WTC11 (cell line): ENCODE measurements around the gene CCDC12. TPM values are rescaled to one million over a fixed set of nuclear protein-coding genes. Genes with fewer than 3 reads are reported as not detected.

Experiments
- ATAC-seq: fragments of 200-7000 bp; cut with Tn5 transposase; 2 replicates; pipeline ENCODE4 v1.10.0; 2021; ENCODE audit warnings: mild to moderate bottlenecking, moderate library complexity
- CTCF ChIA-PET: fragments of 300-600 bp; sonication (Branson Sonifier 250); formaldehyde crosslinking; loops from one replicate; lab custom pipeline; 2021; ENCODE audit warnings: antibody characterized with exemption; lab: Charles Lee
- POLR2A ChIA-PET: fragments of 350-600 bp; sonication (Branson Sonifier 250); formaldehyde crosslinking; loops from one replicate; lab custom pipeline; 2021; ENCODE audit warnings: antibody characterized with exemption; lab: Charles Lee
- DNase-seq: peaks from one replicate; pipeline ENCODE4 v3.0.0; 2021; ENCODE audit warnings: low spot score
- H3K27ac Mint-ChIP-seq: 2 replicates; pipeline ENCODE4 v1.8.0; 2021; ENCODE audit warnings: mixed read lengths
- H3K27me3 Mint-ChIP-seq: 2 replicates; pipeline ENCODE4 v1.8.0; 2021; ENCODE audit warnings: low read depth, mild to moderate bottlenecking, moderate library complexity, mixed read lengths
- H3K36me3 Mint-ChIP-seq: 2 replicates; pipeline ENCODE4 v1.8.0; 2021; ENCODE audit warnings: mixed read lengths
- H3K4me1 Mint-ChIP-seq: 2 replicates; pipeline ENCODE4 v1.8.0; 2022; ENCODE audit warnings: mixed read lengths
- H3K4me3 Mint-ChIP-seq: 2 replicates; pipeline ENCODE4 v1.8.0; 2021; ENCODE audit warnings: mild to moderate bottlenecking, moderate library complexity, mixed read lengths
- H3K9me3 Mint-ChIP-seq: 2 replicates; pipeline ENCODE4 v1.8.0; 2021; ENCODE audit warnings: mixed read lengths
- CBFB ChIP-seq: sonication (generic); formaldehyde crosslinking; IDR thresholded peaks from 2 replicates; pipeline ENCODE4 v1.8.1; 2022; ENCODE audit warnings: mild to moderate bottlenecking, low read depth, missing genetic modification reagents
- FOXK1 ChIP-seq: sonication (generic); formaldehyde crosslinking; IDR thresholded peaks from 2 replicates; pipeline ENCODE4 v1.8.0; 2022; ENCODE audit warnings: mild to moderate bottlenecking, moderate library complexity, missing genetic modification reagents
- IRF2 ChIP-seq: sonication (generic); formaldehyde crosslinking; IDR thresholded peaks from 2 replicates; pipeline ENCODE4 v1.8.0; 2022; ENCODE audit warnings: low read depth, missing genetic modification reagents, borderline replicate concordance
- KAT7 ChIP-seq: sonication (generic); formaldehyde crosslinking; IDR thresholded peaks from 2 replicates; pipeline ENCODE4 v1.8.1; 2023; ENCODE audit warnings: missing genetic modification reagents, mild to moderate bottlenecking, borderline replicate concordance
- NR3C1 ChIP-seq: sonication (generic); formaldehyde crosslinking; conservative IDR thresholded peaks from 2 replicates; pipeline ENCODE4 v1.8.1; 2023; ENCODE audit warnings: low read depth, mild to moderate bottlenecking, missing genetic modification reagents
- OVOL2 ChIP-seq: fragments of 250-450 bp; sonication (Bioruptor Pico); IDR thresholded peaks from 2 replicates; pipeline ENCODE4 v1.9.0; 2021; ENCODE audit warnings: mild to moderate bottlenecking, borderline replicate concordance
- RORB ChIP-seq: fragments of 250-450 bp; sonication (Bioruptor Pico); IDR thresholded peaks from 2 replicates; pipeline ENCODE4 v1.9.0; 2021; ENCODE audit warnings: mild to moderate bottlenecking
- TEAD4 ChIP-seq: sonication (generic); formaldehyde crosslinking; IDR thresholded peaks from 2 replicates; pipeline ENCODE4 v1.8.0; 2022; ENCODE audit warnings: mild to moderate bottlenecking, missing genetic modification reagents
- ZNF232 ChIP-seq: sonication (generic); formaldehyde crosslinking; IDR thresholded peaks from 2 replicates; pipeline ENCODE4 v1.8.0; 2022; ENCODE audit warnings: mild to moderate bottlenecking, missing genetic modification reagents
- ZNF423 ChIP-seq: fragments of 250-450 bp; sonication (Bioruptor Pico); IDR thresholded peaks from 2 replicates; pipeline ENCODE4 v2.1.2; 2022; ENCODE audit warnings: mild to moderate bottlenecking, moderate library complexity
- total RNA-seq: library from RNA; stranded (reverse); gene quantifications from 3 replicates; pipeline ENCODE4 v1.2.3, GENCODE V29; 2021
- TF ChIP-seq, protein P1 (sequence below): sonication (generic); formaldehyde crosslinking; IDR thresholded peaks from 2 replicates; pipeline ENCODE4 v1.8.0; 2023; ENCODE audit warnings: missing genetic modification reagents
- TF ChIP-seq, protein P2 (sequence below): sonication (generic); formaldehyde crosslinking; IDR thresholded peaks from 2 replicates; pipeline ENCODE4 v1.8.1; 2023; ENCODE audit warnings: mild to moderate bottlenecking, missing genetic modification reagents
- TF ChIP-seq, protein P3 (sequence below): sonication (generic); formaldehyde crosslinking; IDR thresholded peaks from 2 replicates; pipeline ENCODE4 v1.8.0; 2023; ENCODE audit warnings: mild to moderate bottlenecking, missing genetic modification reagents
- TF ChIP-seq, protein P4 (sequence below): fragments of 250-450 bp; sonication (Bioruptor Pico); IDR thresholded peaks from 2 replicates; pipeline ENCODE4 v1.9.0; 2021; ENCODE audit warnings: moderate library complexity, mild to moderate bottlenecking, inconsistent platforms, borderline replicate concordance
- TF ChIP-seq, protein P5 (sequence below): sonication (generic); formaldehyde crosslinking; conservative IDR thresholded peaks from 2 replicates; pipeline ENCODE4 v1.8.1; 2022; ENCODE audit warnings: mild to moderate bottlenecking, missing genetic modification reagents
- TF ChIP-seq, protein P6 (sequence below): fragments of 250-450 bp; sonication (Bioruptor Pico); IDR thresholded peaks from 2 replicates; pipeline ENCODE4 v1.9.0; 2021; ENCODE audit warnings: mild to moderate bottlenecking
- TF ChIP-seq, protein P7 (sequence below): fragments of 250-450 bp; sonication (Bioruptor Pico); conservative IDR thresholded peaks from 2 replicates; pipeline ENCODE4 v1.9.0; 2021; ENCODE audit warnings: mild to moderate bottlenecking
- TF ChIP-seq, protein P8 (sequence below): sonication (generic); formaldehyde crosslinking; IDR thresholded peaks from 2 replicates; pipeline ENCODE4 v1.8.1; 2023; ENCODE audit warnings: mild to moderate bottlenecking, missing genetic modification reagents, moderate library complexity
- TF ChIP-seq, protein P9 (sequence below): sonication (generic); formaldehyde crosslinking; IDR thresholded peaks from 2 replicates; pipeline ENCODE4 v1.8.0; 2022; ENCODE audit warnings: mild to moderate bottlenecking, missing genetic modification reagents

CCDC12 gene
- total RNA-seq, 1 experiment from 2014 or later: 59.1 TPM

DNA sequence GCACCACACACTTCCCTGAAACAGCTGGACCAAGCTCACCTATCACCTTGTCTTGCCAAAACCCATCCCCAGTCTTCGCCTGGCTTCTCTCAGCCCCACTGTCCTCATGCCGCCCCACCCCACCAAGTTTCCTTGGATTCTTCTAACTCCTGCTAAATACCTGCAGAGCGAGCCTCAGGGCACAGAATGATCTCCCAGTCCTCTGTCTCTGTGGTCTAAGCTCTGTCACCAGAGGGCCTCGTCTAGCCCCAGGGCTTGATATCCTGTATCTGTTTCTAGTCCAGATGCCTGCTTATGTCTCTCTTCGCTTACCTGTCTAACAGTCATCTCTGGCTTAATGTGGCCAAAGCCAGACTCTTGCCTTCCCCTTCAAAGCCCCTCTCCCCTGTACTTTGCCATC is 9.7 kb downstream of the CCDC12 start:
- Mint-ChIP-seq H3K36me3 (peaks cover 32% of the 10 kb centered on the region), H3K4me3 (no peak overlapping the region), H3K27ac (peak overlapping the region; percentile 35; the same call in 1 of the 2 replicates), H3K9me3 (peaks cover 6% of the 10 kb centered on the region), H3K4me1 (peaks cover 28% of the 10 kb centered on the region), H3K27me3 (no peaks in the 10 kb centered on the region)
- ChIA-PET POLR2A (interaction anchor here (0.9 to 1.0 kb wide), 2 partner anchors 8 to 13 kb away, joined by 3 read pairs; partner anchors contain the start of gene NBEAL2), CTCF (interaction anchor here (0.7 to 1.7 kb wide), 4 partner anchors 8 to 357 kb away, joined by 3 to 7 read pairs (median 4); no protein-coding TSS in a partner anchor)
- no peak for TF ChIP-seq ZNF423 (CRISPR knock-in tag)
- TF ChIP-seq, protein P1, sequence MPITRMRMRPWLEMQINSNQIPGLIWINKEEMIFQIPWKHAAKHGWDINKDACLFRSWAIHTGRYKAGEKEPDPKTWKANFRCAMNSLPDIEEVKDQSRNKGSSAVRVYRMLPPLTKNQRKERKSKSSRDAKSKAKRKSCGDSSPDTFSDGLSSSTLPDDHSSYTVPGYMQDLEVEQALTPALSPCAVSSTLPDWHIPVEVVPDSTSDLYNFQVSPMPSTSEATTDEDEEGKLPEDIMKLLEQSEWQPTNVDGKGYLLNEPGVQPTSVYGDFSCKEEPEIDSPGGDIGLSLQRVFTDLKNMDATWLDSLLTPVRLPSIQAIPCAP: no peak
- ATAC-seq (peak; percentile 63), DNase-seq (no peak)

DNA sequence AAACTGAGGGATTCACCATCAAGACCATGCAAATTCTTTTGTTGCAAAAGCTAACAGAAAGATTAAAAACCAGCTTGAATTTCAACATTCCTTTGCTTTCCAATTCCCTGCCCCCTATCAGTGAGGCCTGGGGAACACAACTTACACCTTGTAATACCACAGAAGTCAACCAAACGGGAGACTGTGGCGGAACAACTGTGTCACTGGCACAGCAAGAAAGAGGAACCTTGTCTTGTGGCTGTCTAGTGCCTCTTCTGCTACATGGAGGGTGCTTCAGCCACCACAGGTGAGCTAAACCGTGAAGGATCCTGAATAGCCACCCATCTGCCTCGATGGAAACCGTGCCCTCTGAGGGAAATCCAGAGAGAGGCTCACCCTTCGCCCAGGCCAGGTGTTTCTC is 11.4 kb downstream of the CCDC12 start:
- H3K27me3 Mint-ChIP-seq: no peaks in the 10 kb centered on the region
- DNase-seq: no peak
- H3K36me3 Mint-ChIP-seq: peaks cover 32% of the 10 kb centered on the region
- H3K4me3 Mint-ChIP-seq: no peak overlapping the region; the same call in 1 of the 2 replicates
- ATAC-seq: no peak
- CTCF ChIA-PET: interaction anchor here (0.8 to 1.2 kb wide), 4 partner anchors 18 to 41 kb away, joined by 3 to 4 read pairs (median 3); no protein-coding TSS in a partner anchor
- POLR2A ChIA-PET: no interaction called here
- no peak overlapping the region for H3K27ac Mint-ChIP-seq
- peaks cover 6% of the 10 kb centered on the region for H3K9me3 Mint-ChIP-seq
- peaks cover 41% of the 10 kb centered on the region for H3K4me1 Mint-ChIP-seq
- TF ChIP-seq, protein P2, sequence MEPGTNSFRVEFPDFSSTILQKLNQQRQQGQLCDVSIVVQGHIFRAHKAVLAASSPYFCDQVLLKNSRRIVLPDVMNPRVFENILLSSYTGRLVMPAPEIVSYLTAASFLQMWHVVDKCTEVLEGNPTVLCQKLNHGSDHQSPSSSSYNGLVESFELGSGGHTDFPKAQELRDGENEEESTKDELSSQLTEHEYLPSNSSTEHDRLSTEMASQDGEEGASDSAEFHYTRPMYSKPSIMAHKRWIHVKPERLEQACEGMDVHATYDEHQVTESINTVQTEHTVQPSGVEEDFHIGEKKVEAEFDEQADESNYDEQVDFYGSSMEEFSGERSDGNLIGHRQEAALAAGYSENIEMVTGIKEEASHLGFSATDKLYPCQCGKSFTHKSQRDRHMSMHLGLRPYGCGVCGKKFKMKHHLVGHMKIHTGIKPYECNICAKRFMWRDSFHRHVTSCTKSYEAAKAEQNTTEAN (CRISPR knock-in tag): no peak
- TF ChIP-seq, protein P3, sequence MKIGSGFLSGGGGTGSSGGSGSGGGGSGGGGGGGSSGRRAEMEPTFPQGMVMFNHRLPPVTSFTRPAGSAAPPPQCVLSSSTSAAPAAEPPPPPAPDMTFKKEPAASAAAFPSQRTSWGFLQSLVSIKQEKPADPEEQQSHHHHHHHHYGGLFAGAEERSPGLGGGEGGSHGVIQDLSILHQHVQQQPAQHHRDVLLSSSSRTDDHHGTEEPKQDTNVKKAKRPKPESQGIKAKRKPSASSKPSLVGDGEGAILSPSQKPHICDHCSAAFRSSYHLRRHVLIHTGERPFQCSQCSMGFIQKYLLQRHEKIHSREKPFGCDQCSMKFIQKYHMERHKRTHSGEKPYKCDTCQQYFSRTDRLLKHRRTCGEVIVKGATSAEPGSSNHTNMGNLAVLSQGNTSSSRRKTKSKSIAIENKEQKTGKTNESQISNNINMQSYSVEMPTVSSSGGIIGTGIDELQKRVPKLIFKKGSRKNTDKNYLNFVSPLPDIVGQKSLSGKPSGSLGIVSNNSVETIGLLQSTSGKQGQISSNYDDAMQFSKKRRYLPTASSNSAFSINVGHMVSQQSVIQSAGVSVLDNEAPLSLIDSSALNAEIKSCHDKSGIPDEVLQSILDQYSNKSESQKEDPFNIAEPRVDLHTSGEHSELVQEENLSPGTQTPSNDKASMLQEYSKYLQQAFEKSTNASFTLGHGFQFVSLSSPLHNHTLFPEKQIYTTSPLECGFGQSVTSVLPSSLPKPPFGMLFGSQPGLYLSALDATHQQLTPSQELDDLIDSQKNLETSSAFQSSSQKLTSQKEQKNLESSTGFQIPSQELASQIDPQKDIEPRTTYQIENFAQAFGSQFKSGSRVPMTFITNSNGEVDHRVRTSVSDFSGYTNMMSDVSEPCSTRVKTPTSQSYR (CRISPR knock-in tag): no peak
- TF ChIP-seq, protein P4, sequence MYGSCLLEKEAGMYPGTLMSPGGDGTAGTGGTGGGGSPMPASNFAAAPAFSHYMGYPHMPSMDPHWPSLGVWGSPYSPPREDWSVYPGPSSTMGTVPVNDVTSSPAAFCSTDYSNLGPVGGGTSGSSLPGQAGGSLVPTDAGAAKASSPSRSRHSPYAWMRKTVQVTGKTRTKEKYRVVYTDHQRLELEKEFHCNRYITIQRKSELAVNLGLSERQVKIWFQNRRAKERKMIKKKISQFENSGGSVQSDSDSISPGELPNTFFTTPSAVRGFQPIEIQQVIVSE (CRISPR knock-in tag): no peak
- TF ChIP-seq FOXK1 (no peak), OVOL2 (no peak), ZNF232 (no peak), CBFB (CRISPR knock-in tag) (no peak), KAT7 (no peak), TEAD4 (CRISPR knock-in tag) (no peak), IRF2 (no peak), RORB (CRISPR knock-in tag) (no peak), NR3C1 (CRISPR knock-in tag) (no peak)
- TF ChIP-seq, protein P5, sequence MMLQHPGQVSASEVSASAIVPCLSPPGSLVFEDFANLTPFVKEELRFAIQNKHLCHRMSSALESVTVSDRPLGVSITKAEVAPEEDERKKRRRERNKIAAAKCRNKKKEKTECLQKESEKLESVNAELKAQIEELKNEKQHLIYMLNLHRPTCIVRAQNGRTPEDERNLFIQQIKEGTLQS (CRISPR knock-in tag): no peak
- TF ChIP-seq, protein P6, sequence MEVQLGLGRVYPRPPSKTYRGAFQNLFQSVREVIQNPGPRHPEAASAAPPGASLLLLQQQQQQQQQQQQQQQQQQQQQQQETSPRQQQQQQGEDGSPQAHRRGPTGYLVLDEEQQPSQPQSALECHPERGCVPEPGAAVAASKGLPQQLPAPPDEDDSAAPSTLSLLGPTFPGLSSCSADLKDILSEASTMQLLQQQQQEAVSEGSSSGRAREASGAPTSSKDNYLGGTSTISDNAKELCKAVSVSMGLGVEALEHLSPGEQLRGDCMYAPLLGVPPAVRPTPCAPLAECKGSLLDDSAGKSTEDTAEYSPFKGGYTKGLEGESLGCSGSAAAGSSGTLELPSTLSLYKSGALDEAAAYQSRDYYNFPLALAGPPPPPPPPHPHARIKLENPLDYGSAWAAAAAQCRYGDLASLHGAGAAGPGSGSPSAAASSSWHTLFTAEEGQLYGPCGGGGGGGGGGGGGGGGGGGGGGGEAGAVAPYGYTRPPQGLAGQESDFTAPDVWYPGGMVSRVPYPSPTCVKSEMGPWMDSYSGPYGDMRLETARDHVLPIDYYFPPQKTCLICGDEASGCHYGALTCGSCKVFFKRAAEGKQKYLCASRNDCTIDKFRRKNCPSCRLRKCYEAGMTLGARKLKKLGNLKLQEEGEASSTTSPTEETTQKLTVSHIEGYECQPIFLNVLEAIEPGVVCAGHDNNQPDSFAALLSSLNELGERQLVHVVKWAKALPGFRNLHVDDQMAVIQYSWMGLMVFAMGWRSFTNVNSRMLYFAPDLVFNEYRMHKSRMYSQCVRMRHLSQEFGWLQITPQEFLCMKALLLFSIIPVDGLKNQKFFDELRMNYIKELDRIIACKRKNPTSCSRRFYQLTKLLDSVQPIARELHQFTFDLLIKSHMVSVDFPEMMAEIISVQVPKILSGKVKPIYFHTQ (CRISPR knock-in tag): no peak
- TF ChIP-seq, protein P7, sequence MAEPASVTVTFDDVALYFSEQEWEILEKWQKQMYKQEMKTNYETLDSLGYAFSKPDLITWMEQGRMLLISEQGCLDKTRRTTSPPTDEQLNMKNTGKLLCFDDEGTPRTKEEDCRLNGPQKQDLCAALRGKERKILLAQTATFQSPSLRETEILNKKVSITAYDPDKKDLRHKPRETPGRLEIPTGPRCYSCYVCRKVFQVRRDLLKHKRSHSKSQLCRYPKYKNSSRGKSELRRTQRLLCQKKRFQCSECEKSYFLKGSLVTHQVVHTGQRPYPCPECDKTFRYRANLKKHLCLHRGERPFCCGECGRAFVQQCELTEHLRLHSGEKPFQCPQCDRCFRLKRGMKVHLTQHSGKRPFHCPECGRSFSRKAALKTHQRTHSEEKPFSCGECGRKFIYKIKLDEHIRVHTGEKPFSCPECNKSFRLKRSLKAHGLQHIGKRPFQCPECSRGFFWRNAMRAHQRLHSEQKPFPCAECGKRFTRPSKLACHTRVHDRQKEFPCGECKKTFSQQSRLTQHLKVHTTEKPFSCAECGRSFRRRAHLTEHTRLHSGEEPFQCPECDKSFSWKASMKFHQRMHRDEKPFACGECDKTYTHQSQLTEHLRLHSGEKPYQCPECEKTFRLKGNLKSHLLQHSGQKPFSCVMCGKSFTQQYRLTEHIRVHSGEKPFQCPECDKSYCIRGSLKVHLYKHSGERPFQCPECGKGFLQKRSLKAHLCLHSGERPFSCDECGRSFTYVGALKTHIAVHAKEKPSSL (CRISPR knock-in tag): no peak
- TF ChIP-seq, protein P8, sequence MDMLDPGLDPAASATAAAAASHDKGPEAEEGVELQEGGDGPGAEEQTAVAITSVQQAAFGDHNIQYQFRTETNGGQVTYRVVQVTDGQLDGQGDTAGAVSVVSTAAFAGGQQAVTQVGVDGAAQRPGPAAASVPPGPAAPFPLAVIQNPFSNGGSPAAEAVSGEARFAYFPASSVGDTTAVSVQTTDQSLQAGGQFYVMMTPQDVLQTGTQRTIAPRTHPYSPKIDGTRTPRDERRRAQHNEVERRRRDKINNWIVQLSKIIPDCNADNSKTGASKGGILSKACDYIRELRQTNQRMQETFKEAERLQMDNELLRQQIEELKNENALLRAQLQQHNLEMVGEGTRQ (CRISPR knock-in tag): no peak
- TF ChIP-seq, protein P9, sequence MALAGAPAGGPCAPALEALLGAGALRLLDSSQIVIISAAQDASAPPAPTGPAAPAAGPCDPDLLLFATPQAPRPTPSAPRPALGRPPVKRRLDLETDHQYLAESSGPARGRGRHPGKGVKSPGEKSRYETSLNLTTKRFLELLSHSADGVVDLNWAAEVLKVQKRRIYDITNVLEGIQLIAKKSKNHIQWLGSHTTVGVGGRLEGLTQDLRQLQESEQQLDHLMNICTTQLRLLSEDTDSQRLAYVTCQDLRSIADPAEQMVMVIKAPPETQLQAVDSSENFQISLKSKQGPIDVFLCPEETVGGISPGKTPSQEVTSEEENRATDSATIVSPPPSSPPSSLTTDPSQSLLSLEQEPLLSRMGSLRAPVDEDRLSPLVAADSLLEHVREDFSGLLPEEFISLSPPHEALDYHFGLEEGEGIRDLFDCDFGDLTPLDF (CRISPR knock-in tag): no peak
